Middle frontal gyrus (tissue), 1 donor: ENCODE results near the gene AGFG1.

Experiments
- DNase-seq: peaks from one replicate; pipeline ENCODE4 v3.0.0-alpha.2; 2015; ENCODE audit warnings: low spot score; ENCODE audit errors: extremely low spot score

AGFG1 gene, protein sequence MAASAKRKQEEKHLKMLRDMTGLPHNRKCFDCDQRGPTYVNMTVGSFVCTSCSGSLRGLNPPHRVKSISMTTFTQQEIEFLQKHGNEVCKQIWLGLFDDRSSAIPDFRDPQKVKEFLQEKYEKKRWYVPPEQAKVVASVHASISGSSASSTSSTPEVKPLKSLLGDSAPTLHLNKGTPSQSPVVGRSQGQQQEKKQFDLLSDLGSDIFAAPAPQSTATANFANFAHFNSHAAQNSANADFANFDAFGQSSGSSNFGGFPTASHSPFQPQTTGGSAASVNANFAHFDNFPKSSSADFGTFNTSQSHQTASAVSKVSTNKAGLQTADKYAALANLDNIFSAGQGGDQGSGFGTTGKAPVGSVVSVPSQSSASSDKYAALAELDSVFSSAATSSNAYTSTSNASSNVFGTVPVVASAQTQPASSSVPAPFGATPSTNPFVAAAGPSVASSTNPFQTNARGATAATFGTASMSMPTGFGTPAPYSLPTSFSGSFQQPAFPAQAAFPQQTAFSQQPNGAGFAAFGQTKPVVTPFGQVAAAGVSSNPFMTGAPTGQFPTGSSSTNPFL

DNA sequence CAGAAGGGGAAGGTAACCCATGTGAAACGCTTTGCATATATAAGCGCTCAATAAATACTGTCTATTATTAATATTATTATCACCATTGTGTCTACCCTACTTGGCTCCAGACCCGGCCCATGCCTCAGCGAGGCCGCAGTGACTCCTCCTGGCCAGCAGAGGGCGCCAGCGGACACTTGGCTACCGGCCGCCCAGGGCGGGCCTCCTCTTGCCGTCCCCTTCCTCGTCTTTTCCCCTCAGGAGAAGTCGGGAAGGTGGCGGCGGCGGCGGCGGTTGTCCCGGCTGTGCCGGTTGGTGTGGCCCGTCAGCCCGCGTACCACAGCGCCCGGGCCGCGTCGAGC is at the start of gene AGFG1:
Gene AGFG1, plus strand, starts transcription at position 233 of the 341 bp plus-strand sequence. CDS start 266 bp downstream, outside the sequence.
- DNase-seq = peak; percentile 69

DNA sequence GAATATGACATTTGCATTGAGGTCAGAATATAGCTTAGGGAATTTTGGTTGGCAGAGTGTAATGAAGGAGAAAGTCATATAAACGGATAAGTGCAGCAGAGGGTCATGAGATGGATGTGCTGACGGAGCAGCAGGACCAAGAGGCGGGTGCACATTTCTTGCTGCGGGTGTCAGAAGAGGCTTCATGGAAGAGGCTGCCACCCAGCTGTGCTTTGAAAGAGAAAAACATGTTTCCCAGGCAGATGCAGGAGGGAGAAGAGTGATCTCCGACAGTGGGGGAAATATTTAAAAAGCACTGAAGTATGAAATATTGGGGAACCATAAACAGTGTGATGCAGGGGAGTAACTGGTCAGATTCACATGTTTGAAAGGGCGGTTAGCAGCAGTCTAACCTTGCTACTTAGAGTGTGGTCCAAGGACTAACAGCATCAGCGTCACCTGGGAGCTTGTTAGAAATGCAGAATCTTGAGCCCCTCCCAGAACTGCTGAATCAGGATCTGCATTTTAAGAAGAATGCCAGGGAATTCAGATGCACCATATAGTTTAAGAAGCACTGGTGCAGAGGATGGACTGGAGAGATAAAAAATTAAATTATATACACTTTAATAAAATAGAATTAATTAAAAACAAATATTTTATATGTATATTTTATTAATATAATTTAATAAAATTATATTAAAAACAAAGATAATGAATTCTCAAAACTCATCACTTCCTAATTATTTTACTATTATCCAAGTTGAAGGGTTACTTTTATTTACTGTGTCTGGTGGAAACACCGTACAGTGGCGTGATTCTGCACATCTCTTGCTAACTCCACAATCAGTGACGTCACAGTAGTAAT is 48.1 kb upstream of the AGFG1 start:
- DNase-seq = no peak

DNA sequence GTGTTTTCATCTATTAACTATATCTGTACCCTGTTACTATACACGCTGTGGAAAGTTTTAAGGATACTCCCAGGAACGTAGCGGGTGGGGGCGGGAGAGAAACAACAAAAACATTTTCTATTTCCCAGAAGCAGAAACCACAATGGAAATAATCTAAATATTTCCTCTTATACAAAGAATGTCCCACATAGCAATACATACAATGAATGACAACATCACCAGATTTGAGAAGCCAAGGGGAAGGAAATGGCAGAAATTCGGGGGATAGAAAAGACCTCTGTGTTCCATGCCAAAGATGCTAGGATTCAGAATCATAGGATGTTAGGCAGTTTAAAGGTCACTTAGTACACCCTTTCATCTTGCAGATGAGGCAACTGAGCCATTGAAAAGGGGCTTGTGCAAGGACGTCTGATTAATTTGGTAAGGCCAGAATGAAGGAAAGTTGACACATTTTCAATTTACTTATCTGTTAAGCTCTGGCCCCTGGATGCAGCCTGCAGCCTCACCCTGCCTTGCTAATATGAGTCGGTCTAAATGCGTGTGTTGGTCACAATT is 43.1 kb upstream of the AGFG1 start:
- DNase-seq = no peak

DNA sequence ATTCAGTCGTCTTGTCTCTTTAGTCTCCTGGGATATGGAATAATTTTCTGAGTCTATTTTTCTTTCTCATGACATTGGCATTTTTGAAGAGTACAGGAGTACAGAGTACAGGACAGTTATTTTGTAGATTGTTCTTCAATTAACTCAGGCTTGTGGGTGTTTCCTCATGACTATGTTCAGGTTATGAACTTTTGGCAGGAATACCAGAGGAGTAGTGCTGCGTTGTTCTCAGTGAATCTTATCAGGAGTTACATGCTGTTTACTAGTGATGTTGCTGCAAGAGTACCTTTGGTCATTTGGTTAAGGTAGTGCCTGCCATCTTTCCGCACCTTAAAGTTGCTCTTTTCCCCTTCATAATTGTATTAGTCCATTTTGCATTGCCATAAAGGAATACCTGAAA is 41.3 kb upstream of the AGFG1 start:
- DNase-seq = no peak

DNA sequence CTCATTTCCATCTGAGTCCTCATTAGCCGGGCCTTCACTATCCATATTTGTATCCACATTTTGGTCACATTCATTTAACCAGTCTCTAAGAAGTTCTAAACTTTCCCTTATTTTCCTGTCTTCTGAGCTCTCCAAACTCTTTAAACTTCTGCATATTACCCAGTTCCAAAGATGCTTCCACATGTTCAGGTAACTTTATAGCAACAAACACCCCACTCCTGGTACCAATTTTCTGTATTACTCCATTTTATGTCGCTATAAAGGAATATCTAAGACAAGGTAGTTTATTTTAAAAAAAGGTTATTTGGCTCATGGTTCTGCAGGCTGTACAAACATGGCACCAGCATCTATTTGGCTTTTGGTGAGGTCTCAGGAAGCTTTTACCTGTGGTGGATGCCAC is 38.8 kb upstream of the AGFG1 start:
- no peak for DNase-seq

DNA sequence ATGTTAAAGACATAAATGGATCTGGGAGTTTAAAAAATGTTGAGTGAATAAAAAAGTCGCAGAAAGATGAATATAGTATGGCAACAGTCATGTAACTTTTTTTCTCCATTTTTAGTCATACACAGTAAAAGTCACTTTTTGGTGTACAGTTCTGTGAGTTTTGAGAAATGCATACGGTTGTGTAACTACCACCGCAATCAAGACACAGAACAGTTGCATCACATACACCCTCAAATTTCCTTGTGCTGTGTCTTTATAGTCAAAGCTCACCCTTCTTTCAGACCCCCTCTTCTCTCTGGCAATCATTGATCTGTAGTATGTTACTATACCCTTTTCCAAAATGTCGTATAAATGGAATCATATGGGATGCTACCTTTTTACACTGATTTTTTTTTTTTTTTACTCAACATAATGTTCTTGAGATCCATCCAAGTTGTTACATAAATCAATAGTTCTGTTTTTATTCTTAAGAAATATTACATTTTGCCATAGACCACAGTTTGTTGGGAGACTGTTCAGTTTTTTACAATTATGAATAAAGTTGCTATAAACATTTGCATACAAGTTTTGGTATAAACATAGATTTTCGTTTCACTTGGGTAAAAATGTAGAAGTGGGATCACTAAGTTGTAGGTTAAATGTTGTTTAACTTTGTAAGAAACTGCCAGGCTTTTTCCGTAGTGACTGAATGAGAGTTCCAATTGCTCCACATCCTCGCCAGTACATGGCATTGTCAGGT is 35.4 kb upstream of the AGFG1 start:
- DNase-seq = no peak

DNA sequence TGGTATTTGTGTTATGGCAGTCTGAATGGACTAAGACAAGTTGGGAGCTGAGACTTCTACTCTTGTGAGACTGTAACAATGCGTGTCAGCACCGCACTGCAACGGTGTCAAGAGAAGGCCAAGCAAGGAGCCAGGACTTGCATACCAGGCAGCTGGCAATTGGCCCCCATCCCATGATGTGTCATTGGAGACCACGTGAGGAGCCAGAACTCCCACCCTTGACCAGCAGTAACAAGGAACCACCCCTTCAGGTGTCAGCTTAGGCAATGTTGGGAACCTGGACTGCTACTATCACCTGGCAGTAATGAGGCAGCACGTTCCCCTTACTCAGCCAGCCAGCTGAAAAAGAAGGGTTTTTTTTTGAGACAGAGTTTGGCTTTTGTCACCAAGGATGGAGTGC is 32.7 kb upstream of the AGFG1 start:
- no peak for DNase-seq

DNA sequence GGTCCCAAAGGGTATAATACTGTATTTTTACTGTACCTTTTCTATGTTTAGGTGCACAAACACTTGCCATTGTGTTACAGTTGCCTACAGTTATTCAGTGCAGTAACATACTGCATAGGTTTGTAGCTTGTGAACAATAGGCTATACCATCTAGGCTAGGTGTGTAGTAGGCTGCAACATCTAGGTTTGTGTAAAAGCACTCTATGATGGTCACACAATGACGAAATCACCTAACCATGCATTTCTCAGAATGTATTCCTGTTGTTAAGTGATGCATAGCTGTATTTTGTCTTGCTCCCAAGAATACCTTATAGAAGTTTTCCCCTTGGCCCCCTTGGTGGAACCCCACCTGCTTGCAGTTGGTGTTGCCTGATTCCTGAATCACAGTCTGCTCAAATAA is 29.3 kb upstream of the AGFG1 start:
- DNase-seq = no peak

DNA sequence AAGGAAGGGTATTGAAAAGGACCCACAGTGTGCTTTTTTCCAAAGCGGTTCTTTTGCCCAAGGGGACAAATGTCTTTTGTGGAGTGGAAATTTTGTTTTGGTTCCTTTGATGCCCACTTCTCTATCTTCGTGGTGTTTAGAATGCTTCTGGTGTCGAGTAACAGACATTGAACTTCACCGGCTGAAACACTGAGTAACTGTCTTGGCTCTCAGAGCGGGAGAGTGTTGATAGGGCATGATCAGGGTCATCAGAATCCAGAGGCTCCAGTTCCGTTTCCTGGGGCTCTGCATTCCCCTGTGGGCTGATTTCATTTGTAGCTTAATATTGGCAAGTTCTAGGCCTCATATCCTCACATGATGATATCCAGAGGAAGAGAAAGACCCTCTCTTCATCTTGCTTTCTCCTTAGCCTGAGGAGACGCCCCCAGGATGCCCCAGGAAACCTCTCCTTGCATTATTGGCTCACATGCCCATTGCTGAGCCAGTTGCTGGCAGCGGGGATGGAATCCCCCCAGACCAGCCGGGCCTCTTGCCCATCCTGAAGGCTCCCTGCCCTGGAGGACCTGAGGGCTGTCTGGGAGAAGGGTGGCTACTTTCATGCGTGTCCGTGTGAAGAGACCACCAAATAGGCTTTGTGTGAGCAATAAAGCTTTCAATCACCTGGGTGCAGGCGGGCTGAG is 27.9 kb upstream of the AGFG1 start:
- no peak for DNase-seq

DNA sequence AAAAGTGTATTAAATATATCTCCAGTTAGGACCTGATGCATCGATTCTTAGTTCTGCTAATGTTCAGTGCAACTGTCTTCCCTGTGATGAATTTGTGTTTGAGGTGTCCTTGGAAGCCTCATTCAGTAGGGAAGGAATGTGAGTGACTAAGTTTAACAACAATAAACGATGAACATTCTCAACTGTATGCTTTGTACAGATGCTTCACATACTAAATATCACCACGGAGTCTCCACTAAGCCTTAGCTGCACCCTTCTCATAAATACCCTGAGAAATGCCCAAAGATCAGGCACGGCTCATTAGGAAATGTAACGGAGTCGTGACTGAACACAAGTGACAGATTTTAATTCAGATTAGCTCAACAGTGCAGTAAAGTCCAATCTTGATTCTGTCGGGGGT is 24.4 kb upstream of the AGFG1 start:
- no peak for DNase-seq

DNA sequence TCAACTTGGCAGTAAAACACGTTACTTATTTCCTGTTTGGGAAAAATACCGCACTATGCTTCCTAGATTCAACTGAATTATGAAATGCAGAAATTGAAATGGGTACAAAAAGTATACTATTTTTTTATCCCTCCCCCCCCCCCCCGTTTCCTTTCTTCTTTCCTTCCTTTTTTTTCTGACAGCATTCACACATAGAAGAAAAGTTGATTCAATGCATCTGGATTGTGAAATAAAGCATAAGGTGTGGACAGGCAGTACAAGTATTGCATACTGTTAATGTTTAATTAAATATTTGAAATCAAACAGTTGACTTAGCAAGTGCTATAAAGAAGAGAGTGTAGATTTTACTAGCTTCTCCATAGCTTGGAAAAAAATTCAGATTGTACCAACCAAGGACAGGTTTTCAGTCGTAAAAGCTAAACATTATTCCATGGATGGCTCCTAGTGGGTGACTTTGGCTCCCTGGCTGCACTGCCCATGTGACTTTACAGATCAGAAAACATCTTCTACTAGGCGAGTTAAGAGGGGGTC is 21.6 kb upstream of the AGFG1 start:
- no peak for DNase-seq

DNA sequence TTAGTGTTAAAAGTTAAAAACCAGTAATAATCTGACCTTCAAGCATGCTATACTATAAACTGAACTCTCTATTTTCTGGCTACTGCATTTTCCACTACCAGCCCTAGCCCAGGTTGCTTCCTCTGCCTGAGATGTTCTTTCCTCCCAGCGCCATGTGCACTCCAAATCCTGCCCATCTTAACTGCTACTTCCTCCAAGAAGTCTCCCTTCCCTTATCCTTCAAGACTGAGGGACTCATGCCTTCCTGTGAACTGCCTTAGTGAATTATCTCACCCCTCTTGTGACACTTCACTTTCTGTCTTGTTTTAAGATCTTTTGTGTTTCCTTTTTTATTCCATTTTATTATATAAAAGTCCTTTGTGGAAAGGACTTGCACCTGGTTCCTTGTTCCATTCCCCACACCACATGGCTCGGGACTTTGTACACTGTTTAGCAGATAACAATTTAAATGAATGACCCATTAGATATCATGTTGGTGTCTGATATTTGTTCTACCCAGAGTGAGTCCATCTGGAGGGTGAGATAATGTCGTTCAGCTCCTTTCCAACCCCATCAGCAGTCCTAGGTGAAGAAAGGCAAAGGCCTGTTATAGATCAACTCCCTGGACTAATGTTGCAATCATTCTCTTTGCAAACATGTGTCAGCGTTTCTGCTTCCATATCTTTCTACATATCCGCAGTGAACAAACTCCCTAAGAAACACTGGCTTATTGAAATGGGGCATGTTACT is 20.9 kb upstream of the AGFG1 start:
- no peak for DNase-seq

DNA sequence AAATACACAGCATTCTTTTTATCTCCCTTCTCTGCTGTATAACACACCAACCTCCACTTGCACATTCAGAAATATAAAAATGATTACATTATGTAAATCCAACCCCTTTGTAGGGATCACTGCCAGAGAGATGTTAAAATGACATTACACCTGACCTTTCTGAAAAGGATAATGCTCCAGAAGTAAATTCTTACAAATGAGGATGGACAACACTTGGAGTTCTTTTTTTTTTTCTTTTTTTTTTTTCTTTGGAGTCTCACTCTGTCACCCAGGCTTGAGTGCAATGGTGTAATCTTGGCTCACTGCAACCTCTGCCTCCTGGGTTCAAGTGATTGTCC is 20.3 kb upstream of the AGFG1 start:
- DNase-seq = no peak

DNA sequence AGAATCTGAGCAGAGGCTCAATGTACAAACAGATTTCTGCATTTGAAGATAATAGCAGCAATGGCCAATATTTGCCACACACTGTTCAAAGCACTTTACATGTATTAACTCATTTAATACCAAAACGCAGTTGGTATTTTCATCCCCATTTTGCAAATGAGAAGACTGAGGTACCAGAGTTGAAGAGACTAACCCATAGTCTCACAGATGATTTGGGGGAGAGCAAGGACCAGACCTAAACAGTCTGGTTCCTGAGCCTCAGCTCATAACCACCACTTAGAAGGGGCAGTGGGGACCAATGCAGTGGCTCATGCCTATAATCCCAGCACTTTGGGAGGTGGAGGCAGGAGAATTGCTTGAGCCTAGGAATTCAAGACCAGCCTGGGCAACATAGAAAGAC is 18.1 kb upstream of the AGFG1 start:
- no peak for DNase-seq

DNA sequence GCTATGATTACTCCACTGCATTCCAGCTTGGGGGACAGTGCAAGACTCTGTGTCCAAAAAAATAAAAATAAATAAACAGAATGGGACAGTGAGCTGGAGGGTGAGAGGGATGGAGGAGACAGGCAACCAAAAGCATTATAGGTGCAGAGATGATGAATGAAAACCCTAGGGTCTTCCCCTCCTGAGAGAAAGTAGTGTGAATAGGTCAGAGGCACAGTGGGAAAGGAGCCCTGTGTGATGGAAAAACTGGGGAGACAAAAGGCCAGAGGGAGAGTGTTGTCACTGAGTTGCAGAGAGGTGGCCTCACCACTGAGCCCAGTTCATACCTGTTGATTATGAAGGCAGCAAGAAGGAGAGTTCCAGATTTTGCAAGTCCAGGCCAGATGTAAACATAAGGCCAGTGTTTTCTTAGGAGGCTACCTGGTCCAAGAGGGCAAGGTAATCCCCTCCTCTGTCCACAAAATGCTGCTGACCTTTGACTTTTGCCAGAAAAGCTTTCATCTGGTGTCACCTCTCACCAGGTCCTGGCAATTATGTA is 17.6 kb upstream of the AGFG1 start:
- DNase-seq = no peak

DNA sequence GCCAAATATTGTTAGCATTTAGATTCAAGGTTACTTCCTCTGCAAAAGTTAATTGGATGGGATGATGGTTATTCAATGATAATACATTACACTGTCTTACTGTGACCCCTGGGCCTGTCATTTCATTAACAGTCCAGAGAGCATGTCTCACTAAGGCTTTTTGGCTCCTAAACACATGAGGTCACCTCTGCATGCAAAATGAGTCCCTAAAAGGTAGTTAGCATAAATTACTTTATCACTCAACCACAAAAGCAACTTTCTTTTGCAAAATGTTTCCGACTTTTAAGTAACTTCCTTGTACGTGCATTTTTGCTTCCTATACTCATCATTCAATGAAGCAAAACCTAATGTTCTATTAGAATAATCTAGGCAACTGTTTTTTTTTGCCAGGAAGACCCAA is 16.8 kb upstream of the AGFG1 start:
- no peak for DNase-seq

DNA sequence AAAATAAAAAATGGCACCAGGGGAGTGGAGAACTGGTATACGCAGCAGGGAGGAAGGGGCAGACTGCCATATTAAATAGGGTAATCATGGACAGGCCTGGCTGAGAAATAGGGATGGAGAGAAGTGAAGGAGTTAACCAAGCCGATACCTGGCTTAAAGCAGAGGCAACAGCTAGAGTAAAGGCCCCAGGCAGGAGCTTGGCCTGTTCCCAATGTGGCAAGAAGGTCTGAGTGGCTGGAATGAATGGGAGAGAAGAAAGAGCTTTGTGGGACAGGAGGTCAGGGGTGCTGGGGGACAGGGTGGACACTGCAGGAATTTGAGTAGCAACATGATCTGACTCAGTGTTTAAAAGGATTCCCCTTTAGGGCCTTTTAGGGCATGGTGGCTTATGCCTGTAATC is 15.9 kb upstream of the AGFG1 start:
- DNase-seq = no peak

DNA sequence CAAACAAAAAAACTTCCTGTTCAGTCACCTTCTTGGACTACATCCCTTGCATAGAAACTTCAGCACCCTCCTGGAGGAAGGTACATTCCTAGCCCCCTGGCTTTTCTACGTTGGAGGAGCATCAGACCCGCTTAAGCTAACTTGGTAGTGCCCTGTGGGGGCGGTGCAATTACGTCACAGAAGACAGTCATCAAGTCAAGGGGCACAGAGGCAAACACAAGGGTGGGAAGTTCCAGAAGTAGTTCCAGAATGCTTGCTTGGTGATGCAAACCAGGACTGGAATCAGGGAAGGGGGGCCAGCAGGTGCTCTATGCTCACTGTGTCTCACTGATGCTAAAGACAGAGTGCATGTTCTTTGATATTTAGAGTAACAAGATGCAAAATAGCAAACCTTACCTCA is 15.2 kb upstream of the AGFG1 start:
- DNase-seq = no peak

DNA sequence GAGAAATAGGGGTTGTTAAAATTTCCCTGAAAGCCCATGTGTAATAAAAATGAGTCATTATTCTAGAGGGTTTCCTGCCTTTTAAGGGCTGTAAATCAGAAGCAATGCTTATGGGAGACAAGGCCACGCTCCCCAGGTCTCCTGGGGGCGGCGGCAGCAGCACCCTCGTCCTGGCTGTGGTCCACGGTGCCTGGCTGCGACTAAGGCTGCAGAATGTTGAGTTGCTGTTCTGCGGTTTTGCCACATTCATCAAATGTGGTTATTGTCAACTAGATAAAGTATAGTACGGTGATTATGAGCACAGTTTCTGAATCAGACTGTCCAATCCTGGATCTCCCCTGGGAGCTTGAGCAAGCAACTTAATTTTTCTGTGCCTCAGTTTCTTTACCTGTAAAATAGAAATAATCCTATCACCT is 11.9 kb upstream of the AGFG1 start:
- DNase-seq = no peak

DNA sequence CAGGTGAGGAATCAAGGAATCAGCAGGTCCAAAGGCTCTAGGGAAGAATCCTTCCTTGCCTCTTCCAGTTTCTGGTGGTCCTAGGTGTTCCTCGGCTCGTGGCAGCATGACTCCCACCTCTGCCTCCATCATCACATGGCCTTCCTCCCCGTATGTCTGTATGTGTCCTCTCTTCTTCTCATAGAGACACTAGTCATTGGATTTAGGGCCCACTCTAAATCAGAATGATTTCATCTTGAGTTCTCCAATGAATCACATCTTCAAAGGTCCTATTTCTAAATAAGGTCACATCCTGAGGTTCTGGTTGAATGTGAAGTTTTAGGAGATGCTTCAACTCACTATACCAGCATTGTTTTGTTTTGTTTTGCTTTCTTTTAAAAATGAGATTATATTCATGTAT is 11.1 kb upstream of the AGFG1 start:
- DNase-seq = no peak
